ENCODE data around the gene COL13A1. TPM values are rescaled to one million over a fixed set of nuclear protein-coding genes. Genes with fewer than 3 reads are reported as not detected.

Gene COL13A1
- total RNA-seq, 1 experiment from 2014 or later = 18.0 TPM

DNA sequence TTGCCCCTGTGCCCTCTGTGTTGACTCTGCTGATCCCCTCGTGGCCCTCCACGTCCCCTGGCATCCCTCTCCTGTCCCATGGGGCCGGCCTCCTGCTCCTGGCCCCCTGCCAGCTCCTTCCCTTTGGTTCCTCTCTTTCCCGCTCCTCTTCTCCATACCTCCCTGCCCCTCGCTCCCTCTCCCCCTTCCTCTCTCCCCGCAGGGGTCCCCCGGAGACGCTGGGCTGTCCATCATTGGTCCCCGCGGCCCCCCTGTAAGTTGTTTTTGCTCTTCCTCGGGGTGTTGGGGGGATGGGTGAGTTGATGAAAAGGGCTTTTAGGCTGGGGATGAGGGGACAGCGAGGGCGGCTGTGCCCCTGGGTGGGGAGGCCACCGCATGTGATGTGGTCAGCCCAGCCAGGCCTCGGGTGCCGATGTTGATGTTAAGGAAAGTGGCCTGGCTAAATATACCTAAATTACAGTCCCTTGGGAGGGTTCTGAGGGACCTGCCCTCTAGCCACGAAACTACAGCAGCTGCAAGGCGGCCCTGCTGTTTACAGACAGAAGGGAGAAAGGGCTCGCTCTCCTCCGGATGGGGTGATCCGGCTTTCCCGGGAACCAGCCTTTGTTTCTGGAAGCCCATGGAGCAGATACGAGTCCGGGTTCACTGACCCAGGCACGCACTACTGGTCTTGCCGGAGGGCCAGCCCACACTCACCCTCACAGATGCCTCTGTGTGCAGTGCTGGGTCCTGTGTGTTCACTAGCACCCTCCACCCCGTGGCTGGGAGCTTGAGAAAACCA is 78.8 kb downstream of the COL13A1 start:
- peak; percentile 76 for DNase-seq
- Histone ChIP-seq H3K36me3 (replicated peaks; ENCODE audit: control insufficient read depth, insufficient read depth, low read length) (no peaks in the 10 kb centered on the region), H3K4me3 (ENCODE audit: insufficient read depth, low read depth, low read length) (no peak overlapping the region), H3K27me3 (ENCODE audit: control insufficient read depth, insufficient read depth, low read length) (no peaks in the 10 kb centered on the region; the same call in 1 of the 2 replicates)

DNA sequence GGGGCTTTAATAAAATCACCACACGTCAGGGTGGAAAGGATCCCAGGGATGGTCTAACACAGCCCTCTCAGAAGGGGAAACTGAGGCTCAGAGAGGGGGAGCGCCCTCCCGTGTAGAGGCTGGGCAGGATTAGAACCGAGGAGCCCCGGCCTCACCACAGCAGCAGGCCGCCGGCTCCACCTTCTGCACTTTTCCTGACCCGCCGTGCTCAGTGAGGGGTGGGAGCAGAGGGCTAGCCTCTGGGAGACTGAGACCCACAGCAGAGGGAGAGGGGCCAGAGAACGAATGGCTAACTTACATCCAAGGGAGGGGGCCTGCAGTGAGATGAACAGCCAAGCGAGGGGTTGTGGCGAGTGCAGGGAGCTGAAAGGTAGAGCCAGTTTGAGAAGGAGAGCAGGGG is 79.5 kb downstream of the COL13A1 start:
- no peaks in the 10 kb centered on the region; the same call in 1 of the 2 replicates for H3K27me3 ChIP-seq (ENCODE audit: control insufficient read depth, insufficient read depth, low read length)
- H3K36me3 ChIP-seq (replicated peaks; ENCODE audit: control insufficient read depth, insufficient read depth, low read length) = no peaks in the 10 kb centered on the region
- H3K4me3 ChIP-seq (ENCODE audit: insufficient read depth, low read depth, low read length) = no peak overlapping the region
- no peak for DNase-seq

DNA sequence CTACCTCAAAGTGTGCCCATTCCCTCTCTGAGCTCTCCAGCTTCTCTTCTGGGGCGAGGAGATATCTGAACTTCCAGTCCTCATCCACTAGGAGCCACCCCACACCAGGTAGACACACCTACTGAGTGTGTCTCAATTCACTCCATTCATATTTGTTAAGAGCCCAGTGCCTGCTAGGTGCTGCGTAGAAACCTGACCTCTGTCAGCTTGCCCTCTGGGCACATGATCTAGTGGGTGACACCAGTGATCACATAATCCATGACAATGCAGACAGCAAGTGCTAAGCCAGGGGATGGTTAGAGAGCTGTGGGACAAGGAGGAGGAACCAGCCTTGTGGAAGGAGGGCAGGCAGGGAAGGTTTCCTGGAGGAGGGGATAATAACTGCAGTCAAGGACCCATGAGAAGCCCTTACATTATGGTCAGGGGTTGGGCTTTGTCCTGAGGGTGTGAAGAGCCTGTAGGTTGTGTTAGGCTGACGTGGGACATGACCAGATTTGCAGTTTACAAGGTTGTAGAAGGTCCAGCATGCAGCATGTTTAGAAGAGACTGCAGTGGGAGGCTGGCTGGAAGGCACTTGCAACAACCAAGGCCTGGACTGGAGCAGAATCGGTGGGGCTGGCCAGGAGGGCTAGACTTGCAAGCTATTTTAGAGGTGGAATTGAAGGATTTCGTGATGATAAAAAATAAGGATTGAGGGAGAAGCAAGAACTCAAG is 81.8 kb downstream of the COL13A1 start:
- peak; percentile 76 for DNase-seq
- no peaks in the 10 kb centered on the region; the same call in 1 of the 2 replicates for H3K27me3 ChIP-seq (ENCODE audit: control insufficient read depth, insufficient read depth, low read length)
- H3K4me3 ChIP-seq (ENCODE audit: insufficient read depth, low read depth, low read length) = no peak overlapping the region
- no peaks in the 10 kb centered on the region for H3K36me3 ChIP-seq (replicated peaks; ENCODE audit: control insufficient read depth, insufficient read depth, low read length)

DNA sequence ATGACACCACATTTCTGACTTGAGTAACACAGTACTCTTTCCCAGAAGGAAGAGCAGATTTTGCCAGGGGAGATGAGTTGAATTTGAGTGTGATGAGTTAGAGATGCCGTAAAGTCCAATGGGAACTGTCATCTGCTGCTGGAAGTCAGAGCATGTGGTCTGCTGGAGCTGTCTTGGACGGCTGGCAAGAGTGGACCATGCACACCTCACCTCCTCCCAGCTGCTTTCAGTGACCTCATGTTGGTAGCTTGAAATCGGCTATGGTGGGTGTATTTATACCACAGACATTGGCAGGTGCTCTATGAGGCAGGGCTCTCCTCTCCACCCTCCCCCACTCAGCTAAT is 82.3 kb downstream of the COL13A1 start:
- Histone ChIP-seq H3K36me3 (replicated peaks; ENCODE audit: control insufficient read depth, insufficient read depth, low read length) (no peaks in the 10 kb centered on the region), H3K4me3 (ENCODE audit: insufficient read depth, low read depth, low read length) (no peak overlapping the region), H3K27me3 (ENCODE audit: control insufficient read depth, insufficient read depth, low read length) (no peaks in the 10 kb centered on the region; the same call in 1 of the 2 replicates)
- DNase-seq = no peak

DNA sequence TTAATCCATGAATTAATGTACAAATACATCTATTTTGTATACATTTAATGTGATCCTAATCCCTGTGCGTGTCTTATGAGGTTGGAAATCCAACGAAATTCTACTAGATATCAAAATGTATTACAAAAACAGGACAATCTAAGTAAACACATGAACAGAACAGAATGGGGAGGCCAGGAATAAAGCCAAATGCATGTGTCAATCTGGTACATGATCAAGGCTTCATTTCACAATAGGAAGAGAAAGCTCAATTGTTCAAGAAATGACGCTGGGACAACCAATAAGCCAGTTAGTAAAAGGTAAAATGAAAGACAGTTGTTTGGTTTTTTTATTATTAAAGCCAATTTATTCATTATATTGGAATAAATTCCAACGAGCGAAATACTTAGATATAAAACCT is 83.0 kb downstream of the COL13A1 start:
- no peaks in the 10 kb centered on the region for H3K36me3 ChIP-seq (replicated peaks; ENCODE audit: control insufficient read depth, insufficient read depth, low read length)
- H3K4me3 ChIP-seq (ENCODE audit: insufficient read depth, low read depth, low read length) = no peak overlapping the region
- no peak for DNase-seq
- H3K27me3 ChIP-seq (ENCODE audit: control insufficient read depth, insufficient read depth, low read length) = no peaks in the 10 kb centered on the region; the same call in 1 of the 2 replicates

DNA sequence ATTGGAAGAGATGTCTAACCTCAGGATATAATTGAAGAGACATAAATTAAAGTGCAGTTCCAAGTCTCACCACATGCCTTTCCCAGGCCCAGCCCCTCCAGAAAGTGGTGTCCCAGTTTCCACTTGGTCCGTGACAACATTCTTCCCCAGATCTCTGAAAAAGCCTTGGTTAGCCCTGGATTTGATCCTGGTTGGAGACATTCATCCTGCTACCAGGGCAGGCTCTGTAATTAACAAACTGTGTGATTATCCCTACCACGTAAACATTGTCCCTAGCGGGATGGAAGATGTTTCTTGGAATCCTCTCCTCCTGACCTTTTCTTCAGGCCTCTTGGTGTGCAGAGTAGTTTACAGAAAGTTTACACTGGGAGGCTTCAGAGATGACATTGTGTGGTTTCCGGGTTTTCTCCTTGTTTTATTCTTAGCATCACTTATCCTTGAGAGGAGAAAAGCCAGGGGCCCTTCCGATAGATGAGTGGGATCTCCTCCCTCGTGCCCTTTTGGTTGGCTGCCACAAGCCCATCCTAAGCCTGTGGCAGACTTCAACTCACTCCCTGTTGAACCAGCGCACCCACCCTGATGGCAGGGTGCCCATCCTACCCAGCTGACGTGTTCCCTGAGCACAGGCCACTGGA is 83.8 kb downstream of the COL13A1 start:
- H3K4me3 ChIP-seq (ENCODE audit: insufficient read depth, low read depth, low read length) = no peak overlapping the region
- no peaks in the 10 kb centered on the region; the same call in 1 of the 2 replicates for H3K27me3 ChIP-seq (ENCODE audit: control insufficient read depth, insufficient read depth, low read length)
- DNase-seq = peak; percentile 79
- no peaks in the 10 kb centered on the region for H3K36me3 ChIP-seq (replicated peaks; ENCODE audit: control insufficient read depth, insufficient read depth, low read length)

DNA sequence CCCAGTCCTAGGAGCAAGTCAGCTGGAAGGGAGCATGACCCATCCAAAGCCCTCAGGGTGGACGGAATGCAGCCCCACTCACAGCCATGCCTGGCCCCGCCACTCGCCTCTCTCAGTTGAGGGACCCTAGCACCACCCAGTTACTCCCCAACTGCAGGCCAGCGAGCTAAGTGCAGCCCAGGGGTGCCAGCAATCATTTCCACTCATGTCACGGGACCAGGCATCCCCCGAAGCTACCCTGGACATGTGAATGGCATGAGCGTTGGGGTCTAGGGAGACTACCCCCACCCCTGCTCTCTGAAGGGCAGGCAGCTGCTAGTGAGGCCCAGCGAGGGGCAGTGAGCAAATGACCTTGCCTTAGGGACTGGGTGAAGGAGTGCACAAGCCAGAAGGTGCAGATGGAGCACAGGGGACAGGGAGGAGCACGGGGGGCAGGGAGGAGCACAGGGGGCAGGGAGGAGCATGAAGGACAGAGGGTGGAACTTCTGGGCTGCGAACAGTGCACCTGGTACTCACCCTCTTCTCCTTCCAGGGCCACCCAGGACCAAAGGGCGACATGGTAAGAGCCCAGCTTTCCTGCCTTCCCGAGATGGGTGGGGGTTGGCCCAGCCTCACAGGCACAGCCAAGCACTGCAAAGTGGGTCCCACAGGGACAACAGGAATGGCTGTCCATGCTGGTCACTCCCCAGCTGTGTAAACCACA is 87.3 kb downstream of the COL13A1 start:
- Histone ChIP-seq H3K4me3 (ENCODE audit: insufficient read depth, low read depth, low read length) (no peak overlapping the region), H3K36me3 (replicated peaks; ENCODE audit: control insufficient read depth, insufficient read depth, low read length) (no peaks in the 10 kb centered on the region), H3K27me3 (ENCODE audit: control insufficient read depth, insufficient read depth, low read length) (no peaks in the 10 kb centered on the region)
- no peak for DNase-seq

DNA sequence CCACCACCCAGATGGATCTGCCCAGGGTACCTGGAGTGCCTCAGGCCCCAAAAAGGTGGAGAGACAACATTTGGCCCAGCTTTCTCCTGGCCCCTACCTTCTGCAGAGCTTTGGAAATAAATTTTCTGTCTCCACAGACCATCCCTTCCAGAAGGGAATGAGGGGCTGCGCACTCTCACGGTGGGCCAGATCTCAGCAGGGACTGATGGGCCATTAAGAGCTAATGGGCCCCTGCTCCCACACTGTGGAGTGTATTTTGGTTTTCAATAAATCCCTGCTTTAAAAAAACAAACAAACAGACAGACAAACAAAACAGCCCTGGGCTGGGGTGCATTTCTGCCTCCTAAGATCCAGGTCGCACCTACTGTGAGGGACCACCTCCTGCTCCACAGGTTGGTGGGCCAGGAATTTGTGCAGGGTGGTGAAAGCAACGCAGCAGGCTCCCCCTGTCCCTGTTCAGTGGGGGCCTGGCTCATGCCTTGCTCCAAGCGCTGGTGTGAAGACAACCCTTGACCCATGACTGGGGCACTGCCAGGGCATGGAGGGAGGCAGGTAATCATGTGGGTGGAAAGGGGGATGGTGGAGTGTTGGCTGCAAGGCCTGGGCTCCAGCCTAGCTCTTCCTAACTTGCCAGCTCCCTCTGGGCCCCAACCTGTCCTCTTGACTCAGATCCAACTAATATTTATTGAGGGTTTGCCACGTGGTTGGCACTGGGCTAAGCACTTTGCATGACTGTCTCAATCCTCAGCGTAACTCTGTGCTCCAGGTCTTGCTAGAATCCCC is 88.5 kb downstream of the COL13A1 start:
- Histone ChIP-seq H3K27me3 (ENCODE audit: control insufficient read depth, insufficient read depth, low read length) (no peaks in the 10 kb centered on the region), H3K4me3 (ENCODE audit: insufficient read depth, low read depth, low read length) (no peak overlapping the region), H3K36me3 (replicated peaks; ENCODE audit: control insufficient read depth, insufficient read depth, low read length) (no peaks in the 10 kb centered on the region)
- DNase-seq = no peak

DNA sequence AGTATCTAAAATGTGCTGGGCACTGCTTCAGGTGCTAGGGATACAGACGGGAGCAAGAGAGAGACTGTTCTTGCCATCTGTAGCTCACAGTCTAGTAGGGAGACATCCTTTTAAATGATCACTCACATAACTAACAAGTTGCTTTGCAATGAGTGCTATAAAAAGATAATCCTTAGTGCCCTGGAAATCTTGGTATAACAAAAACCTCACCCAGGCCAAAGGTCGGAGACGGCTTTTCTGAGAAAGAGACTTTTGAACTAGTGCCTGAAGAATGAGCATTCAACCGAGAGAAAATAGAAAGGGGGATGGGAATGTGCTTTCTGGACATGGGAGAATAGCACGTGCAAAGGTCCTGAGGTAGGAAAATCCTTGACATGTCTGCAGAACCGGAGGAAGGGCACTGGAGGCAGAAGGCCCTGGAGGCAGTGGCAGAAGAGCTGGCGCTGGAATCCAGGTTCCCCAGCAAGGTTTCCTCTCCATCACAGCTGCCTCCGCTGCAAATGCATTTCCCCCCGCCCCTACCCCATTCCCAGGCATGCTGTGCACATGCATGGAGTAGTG is 89.4 kb downstream of the COL13A1 start:
- no peak overlapping the region for H3K4me3 ChIP-seq (ENCODE audit: insufficient read depth, low read depth, low read length)
- no peaks in the 10 kb centered on the region for H3K36me3 ChIP-seq (replicated peaks; ENCODE audit: control insufficient read depth, insufficient read depth, low read length)
- H3K27me3 ChIP-seq (ENCODE audit: control insufficient read depth, insufficient read depth, low read length) = no peaks in the 10 kb centered on the region
- no peak for DNase-seq

DNA sequence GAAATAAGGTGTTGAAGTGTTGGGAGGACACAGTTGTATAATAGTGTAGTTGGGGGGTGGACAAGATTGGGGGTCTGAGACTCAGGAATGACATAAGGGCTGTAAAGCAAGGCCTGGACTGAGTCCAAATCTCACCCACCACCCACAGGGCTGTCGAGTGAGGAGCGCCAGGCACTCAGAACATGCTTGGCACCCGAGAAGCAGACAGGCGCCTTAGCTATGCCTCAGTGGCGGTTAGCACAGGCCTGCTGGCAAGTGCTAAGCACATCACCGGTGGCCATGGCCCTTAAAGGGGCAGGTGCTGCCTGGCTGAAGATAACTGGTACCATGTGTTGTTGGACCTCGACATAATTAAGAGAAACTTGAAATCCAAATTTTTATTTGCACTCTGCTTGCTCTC is 90.7 kb downstream of the COL13A1 start:
- H3K36me3 ChIP-seq (replicated peaks; ENCODE audit: control insufficient read depth, insufficient read depth, low read length) = no peaks in the 10 kb centered on the region
- no peak for DNase-seq
- no peak overlapping the region for H3K4me3 ChIP-seq (ENCODE audit: insufficient read depth, low read depth, low read length)

DNA sequence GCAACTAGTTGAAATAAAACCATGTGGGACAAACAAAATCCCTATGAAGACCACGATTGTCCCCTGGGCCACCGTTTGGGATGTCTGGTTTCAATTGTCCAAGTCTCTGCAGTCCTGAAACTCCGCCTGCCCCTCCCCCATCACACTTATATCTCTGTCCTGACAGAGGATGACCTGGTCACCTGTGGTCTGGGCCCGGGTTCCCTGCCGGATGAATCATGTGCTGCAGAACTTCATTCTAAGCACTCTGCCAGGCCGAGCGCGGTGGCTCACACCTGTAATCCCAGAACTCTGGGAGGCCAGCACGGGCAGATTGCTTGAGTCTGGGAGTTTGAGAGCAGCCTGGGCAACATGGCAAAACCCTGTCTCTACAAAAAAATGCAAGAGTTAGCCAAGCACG is 91.1 kb downstream of the COL13A1 start:
- Histone ChIP-seq H3K36me3 (replicated peaks; ENCODE audit: control insufficient read depth, insufficient read depth, low read length) (no peaks in the 10 kb centered on the region), H3K27me3 (ENCODE audit: control insufficient read depth, insufficient read depth, low read length) (no peaks in the 10 kb centered on the region), H3K4me3 (ENCODE audit: insufficient read depth, low read depth, low read length) (no peak overlapping the region)
- no peak for DNase-seq

More for the DNA sequence above, 90.7 kb downstream of the COL13A1 start:
- no peaks in the 10 kb centered on the region for H3K27me3 ChIP-seq (ENCODE audit: control insufficient read depth, insufficient read depth, low read length)

DNA sequence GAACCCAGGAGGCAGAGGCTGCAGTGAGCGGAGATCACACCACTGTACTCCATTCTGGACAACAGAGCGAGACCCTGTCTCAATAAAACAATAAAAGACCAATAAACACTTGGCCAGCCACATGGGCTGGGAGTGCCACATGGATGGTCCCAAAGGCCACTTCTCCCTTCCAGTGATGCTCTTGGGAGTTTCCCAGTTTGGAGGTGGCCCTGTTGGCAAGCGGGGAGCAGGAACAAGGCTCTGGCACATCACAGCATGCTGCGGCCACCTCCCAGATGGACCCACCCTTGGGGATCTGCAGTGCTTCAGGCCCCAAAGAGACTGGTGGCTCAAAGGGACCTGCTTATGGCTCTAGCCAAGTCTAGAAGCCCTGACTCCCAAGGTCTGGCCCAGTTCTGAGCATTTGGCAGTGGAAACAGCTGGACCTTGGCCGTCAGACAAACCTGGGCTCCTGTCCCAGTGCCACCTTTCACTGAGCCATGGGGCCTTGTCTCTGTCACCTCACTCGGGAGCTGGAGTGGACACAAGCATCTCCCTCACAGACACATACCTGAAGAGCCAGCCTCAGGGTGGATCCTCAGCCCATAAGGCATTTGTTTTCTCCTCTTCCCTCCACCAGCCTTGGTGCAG is 91.7 kb downstream of the COL13A1 start:
- Histone ChIP-seq H3K4me3 (ENCODE audit: insufficient read depth, low read depth, low read length) (no peak overlapping the region), H3K27me3 (ENCODE audit: control insufficient read depth, insufficient read depth, low read length) (no peaks in the 10 kb centered on the region), H3K36me3 (replicated peaks; ENCODE audit: control insufficient read depth, insufficient read depth, low read length) (no peaks in the 10 kb centered on the region)
- no peak for DNase-seq

DNA sequence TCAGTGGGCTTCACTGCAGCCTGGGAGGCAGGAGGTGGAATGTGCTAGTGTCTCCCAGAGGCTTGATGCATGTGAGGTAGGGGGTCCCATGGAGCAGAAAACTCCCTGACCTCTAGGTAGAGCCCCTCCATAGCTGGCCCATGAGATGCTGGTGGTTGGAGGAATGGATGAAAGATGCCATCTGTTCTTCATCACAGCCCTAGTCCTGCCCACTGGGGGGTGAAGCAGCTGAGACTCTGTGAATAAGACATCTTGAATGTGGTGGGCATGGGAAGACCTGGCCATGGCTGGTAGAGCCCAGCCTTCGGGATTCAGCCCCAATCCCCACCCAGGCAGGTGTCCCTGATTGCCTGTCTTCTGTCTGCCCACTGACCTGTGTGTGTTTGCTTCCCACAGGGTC is 92.5 kb downstream of the COL13A1 start:
- Histone ChIP-seq H3K36me3 (replicated peaks; ENCODE audit: control insufficient read depth, insufficient read depth, low read length) (no peaks in the 10 kb centered on the region), H3K27me3 (ENCODE audit: control insufficient read depth, insufficient read depth, low read length) (no peaks in the 10 kb centered on the region), H3K4me3 (ENCODE audit: insufficient read depth, low read depth, low read length) (no peak overlapping the region)
- no peak for DNase-seq
